Measurements from ENCODE around the gene SLC41A3. TPM values are rescaled to one million over a fixed set of nuclear protein-coding genes. Genes with fewer than 3 reads are reported as not detected.
"Not testable (repeated sequence)": the region's sequence is repeated elsewhere in the genome, so short reads cannot be mapped to it uniquely, and the experiment has no call there.

The SLC41A3 gene
- total and polyA plus RNA-seq, 2 of the 4 experiments (the other 2 are of a cell fraction) = 30.5 to 43.5 TPM

DNA sequence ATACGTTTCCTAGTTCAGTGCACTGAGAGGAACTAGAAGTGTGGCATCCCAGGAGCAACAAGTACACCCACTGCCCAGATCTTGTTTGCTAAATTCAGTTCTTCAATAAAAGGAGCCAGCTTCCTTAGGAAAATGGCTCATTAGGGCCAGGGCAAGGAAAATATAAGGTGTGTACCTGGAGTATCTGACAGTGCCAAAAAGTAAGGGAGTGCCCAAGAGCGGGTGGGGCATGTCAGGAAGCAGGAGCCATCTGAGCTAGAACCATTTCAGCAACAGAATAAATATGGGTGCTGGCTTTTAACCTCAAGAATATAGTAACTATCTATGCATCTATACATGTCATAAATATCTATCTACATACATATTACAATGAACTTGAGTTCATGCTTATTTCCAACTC is 44.1 kb downstream of the SLC41A3 start:
- Histone ChIP-seq H2BK15ac (ENCODE audit: low read depth, low read length) (no peak overlapping the region), H3K4me1 (ENCODE audit: control insufficient read depth, insufficient read depth, low read length) (no peaks in the 10 kb centered on the region), H3K4ac (ENCODE audit: low read depth, low read length) (no peak overlapping the region), H2AFZ (replicated peaks; ENCODE audit: low read length, poor library complexity) (no peak overlapping the region), H3K27me3 (ENCODE audit: control insufficient read depth, insufficient read depth, low read length) (no peaks in the 10 kb centered on the region), H3K27ac (ENCODE audit: insufficient read depth, low read length) (no peak overlapping the region), H2AK5ac (ENCODE audit: low read depth, low read length) (no peak overlapping the region), H3K9ac (ENCODE audit: low read depth, low read length) (no peak overlapping the region), H4K5ac (ENCODE audit: low read depth, low read length) (no peak overlapping the region), H2BK120ac (ENCODE audit: low read depth, low read length) (no peak overlapping the region), H3K9me3 (ENCODE audit: control insufficient read depth, insufficient read depth, low read length) (no peaks in the 10 kb centered on the region), H3K23ac (ENCODE audit: low read depth, low read length) (no peak overlapping the region), H2BK5ac (ENCODE audit: low read depth, low read length, poor library complexity, severe bottlenecking) (no peak overlapping the region), H4K20me1 (ENCODE audit: insufficient read depth, low read length) (no peaks in the 10 kb centered on the region), H3K4me2 (ENCODE audit: low read depth, low read length) (no peak overlapping the region), H3K18ac (ENCODE audit: low read depth, low read length) (no peak overlapping the region), H3K36me3 (ENCODE audit: control insufficient read depth, insufficient read depth, low read length) (no peaks in the 10 kb centered on the region), H2AK9ac (replicated peaks; ENCODE audit: low read depth, low read length, poor library complexity) (no peak overlapping the region), H3K79me1 (ENCODE audit: low read depth in 1 of 2, low read length in 2 of 2) (no peaks in the 10 kb centered on the region; a peak in 1 of 4 replicates), H3K14ac (replicated peaks; ENCODE audit: low read depth, low read length) (no peak overlapping the region), H3K9me1 (ENCODE audit: insufficient read depth, low read length) (no peaks in the 10 kb centered on the region), H2BK20ac (ENCODE audit: low read depth, low read length) (no peak overlapping the region), H3K56ac (ENCODE audit: extremely low read depth, insufficient read depth, low read length) (no peak overlapping the region), H4K8ac (ENCODE audit: low read depth in 2 of 2, low read length in 2 of 2) (no peak overlapping the region), H4K91ac (ENCODE audit: insufficient read depth, low read depth, low read length) (no peak overlapping the region), H3K4me3 (ENCODE audit: insufficient read depth, low read depth, low read length) (no peak overlapping the region)
- ChIA-PET CTCF (no interaction called here), POLR2A (ENCODE audit: unreplicated experiment) (no interaction called here)
- no CpG with 5 or more reads among the region's 2 CpGs for WGBS, 2 experiments (ENCODE audit: extremely low coverage in 2 of 2, insufficient read length in 1 of 2)
- DNase-seq (no peak), ATAC-seq (ENCODE audit: low read depth) (no peak)
- no peak for TF ChIP-seq RAD21 (IDR thresholded peaks at IDR 0.05; ENCODE audit: low read length)
- no peak for TF ChIP-seq RCOR1 (IDR thresholded peaks at IDR 0.05; ENCODE audit: insufficient replicate concordance, low read length)
- TF ChIP-seq, protein P1, sequence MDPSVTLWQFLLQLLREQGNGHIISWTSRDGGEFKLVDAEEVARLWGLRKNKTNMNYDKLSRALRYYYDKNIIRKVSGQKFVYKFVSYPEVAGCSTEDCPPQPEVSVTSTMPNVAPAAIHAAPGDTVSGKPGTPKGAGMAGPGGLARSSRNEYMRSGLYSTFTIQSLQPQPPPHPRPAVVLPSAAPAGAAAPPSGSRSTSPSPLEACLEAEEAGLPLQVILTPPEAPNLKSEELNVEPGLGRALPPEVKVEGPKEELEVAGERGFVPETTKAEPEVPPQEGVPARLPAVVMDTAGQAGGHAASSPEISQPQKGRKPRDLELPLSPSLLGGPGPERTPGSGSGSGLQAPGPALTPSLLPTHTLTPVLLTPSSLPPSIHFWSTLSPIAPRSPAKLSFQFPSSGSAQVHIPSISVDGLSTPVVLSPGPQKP (IDR thresholded peaks at IDR 0.05; ENCODE audit: borderline replicate concordance, low read depth, low read length) = no peak
- TF ChIP-seq RFX5 (IDR thresholded peaks at IDR 0.05; ENCODE audit: low read depth, low read length) = no peak
- TF ChIP-seq CEBPB (IDR thresholded peaks at IDR 0.05; ENCODE audit: low read depth, low read length) = no peak
- no peak for TF ChIP-seq FOS (IDR thresholded peaks at IDR 0.05; ENCODE audit: low read depth, low read length)
- in situ Hi-C loops (cut with MboI; ENCODE audit: low sequenced_read_pairs) (no loop called here), intact Hi-C loops (cut with micrococcal nuclease) (no loop called here), dilution Hi-C loops (cut with HindIII; ENCODE audit: low sequenced_read_pairs, unreplicated experiment) (no loop called here)
- BruUV-seq (replicated peaks) = no TSS peak

DNA sequence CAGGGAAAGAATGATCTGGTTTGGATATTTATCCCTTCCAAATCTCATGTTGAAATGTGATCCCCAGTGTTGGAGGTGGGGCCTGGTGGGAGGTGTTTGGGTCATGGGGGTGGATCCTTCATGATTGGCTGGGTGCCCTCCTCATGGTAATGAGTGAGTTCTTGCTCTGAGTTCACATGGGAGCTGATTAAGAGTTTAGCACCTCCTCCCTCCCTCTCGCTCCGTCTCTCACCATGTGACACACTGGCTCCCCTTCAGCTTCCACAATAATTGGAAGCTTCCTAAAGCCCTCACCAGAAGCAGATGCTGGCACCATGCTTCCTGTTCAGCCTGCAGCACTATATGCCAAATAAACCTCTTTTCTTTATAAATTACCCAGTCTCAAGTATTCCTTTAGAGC is 45.1 kb downstream of the SLC41A3 start:
- H4K91ac ChIP-seq (ENCODE audit: insufficient read depth, low read depth, low read length); H2BK20ac ChIP-seq (ENCODE audit: low read depth, low read length); H2AFZ ChIP-seq (replicated peaks; ENCODE audit: low read length, poor library complexity); H3K9ac ChIP-seq (ENCODE audit: low read depth, low read length); intact Hi-C loops (cut with micrococcal nuclease); H3K23ac ChIP-seq (ENCODE audit: low read depth, low read length); H3K56ac ChIP-seq (ENCODE audit: extremely low read depth, insufficient read depth, low read length); H3K4me1 ChIP-seq (ENCODE audit: control insufficient read depth, insufficient read depth, low read length); H3K4ac ChIP-seq (ENCODE audit: low read depth, low read length); BruUV-seq (replicated peaks); H2AK9ac ChIP-seq (replicated peaks; ENCODE audit: low read depth, low read length, poor library complexity); H4K5ac ChIP-seq (ENCODE audit: low read depth, low read length); H3K14ac ChIP-seq (replicated peaks; ENCODE audit: low read depth, low read length); H3K27me3 ChIP-seq (ENCODE audit: control insufficient read depth, insufficient read depth, low read length); H3K4me2 ChIP-seq (ENCODE audit: low read depth, low read length); in situ Hi-C loops (cut with MboI; ENCODE audit: low sequenced_read_pairs); dilution Hi-C loops (cut with HindIII; ENCODE audit: low sequenced_read_pairs, unreplicated experiment); H3K79me1 ChIP-seq (ENCODE audit: low read depth in 1 of 2, low read length in 2 of 2); H3K18ac ChIP-seq (ENCODE audit: low read depth, low read length); H2BK15ac ChIP-seq (ENCODE audit: low read depth, low read length); POLR2A ChIA-PET (ENCODE audit: unreplicated experiment); H3K27ac ChIP-seq (ENCODE audit: insufficient read depth, low read length); H2AK5ac ChIP-seq (ENCODE audit: low read depth, low read length); ATAC-seq (ENCODE audit: low read depth); H2BK5ac ChIP-seq (ENCODE audit: low read depth, low read length, poor library complexity, severe bottlenecking); H2BK120ac ChIP-seq (ENCODE audit: low read depth, low read length); H3K36me3 ChIP-seq (ENCODE audit: control insufficient read depth, insufficient read depth, low read length); H4K8ac ChIP-seq (ENCODE audit: low read depth in 2 of 2, low read length in 2 of 2); H3K4me3 ChIP-seq (ENCODE audit: insufficient read depth, low read depth, low read length); H4K20me1 ChIP-seq (ENCODE audit: insufficient read depth, low read length); DNase-seq; H3K9me1 ChIP-seq (ENCODE audit: insufficient read depth, low read length); CTCF ChIA-PET; H3K9me3 ChIP-seq (ENCODE audit: control insufficient read depth, insufficient read depth, low read length): not testable (repeated sequence)
- no CpG with 5 or more reads among the region's 2 CpGs for WGBS, 2 experiments (ENCODE audit: extremely low coverage in 2 of 2, insufficient read length in 1 of 2)

Measured in IMR-90 (cell line).